HepG2 (cell line): ENCODE data around the gene LIME1. TPM values are rescaled to one million over a fixed set of nuclear protein-coding genes. Genes with fewer than 3 reads are reported as not detected.

Experiments
- AGO2 ChIP-seq: fragments of 200-400 bp; formaldehyde crosslinking; optimal IDR thresholded peaks from 2 replicates; pipeline ENCODE3; 2017; ENCODE audit warnings: mild to moderate bottlenecking, low read depth, low read length, moderate library complexity
- AKNA ChIP-seq: sonication (generic); formaldehyde crosslinking; IDR thresholded peaks from 2 replicates; pipeline ENCODE4 v1.4.0; 2020; ENCODE audit warnings: missing genetic modification reagents, borderline replicate concordance
- ESRRA ChIP-seq: sonication (generic); formaldehyde crosslinking; IDR thresholded peaks from 2 replicates; pipeline ENCODE4 v1.5.1; 2020; ENCODE audit warnings: mild to moderate bottlenecking, low read depth, missing genetic modification reagents
- NRL ChIP-seq: sonication (generic); formaldehyde crosslinking; IDR thresholded peaks from 2 replicates; pipeline ENCODE4 v1.5.0; 2020; ENCODE audit warnings: missing genetic modification reagents, mild to moderate bottlenecking, moderate library complexity, borderline replicate concordance
- SALL1 ChIP-seq: sonication (generic); formaldehyde crosslinking; IDR thresholded peaks from 2 replicates; pipeline ENCODE4 v1.8.0; 2022; ENCODE audit warnings: mild to moderate bottlenecking, missing genetic modification reagents
- SIX1 ChIP-seq: sonication (generic); formaldehyde crosslinking; IDR thresholded peaks from 2 replicates; pipeline ENCODE4 v1.4.0; 2020; ENCODE audit warnings: missing genetic modification reagents, borderline replicate concordance
- ZNF597 ChIP-seq: sonication (generic); formaldehyde crosslinking; IDR thresholded peaks from 2 replicates; pipeline ENCODE4 v1.5.0; 2020; ENCODE audit warnings: missing genetic modification reagents
- polyA plus RNA-seq, 8 experiments: library from polyadenylated mRNA; depleted of rRNA in 3 of 8; stranded (reverse) in 7 of 8; unstranded in 1 of 8; fragments of >200 nt; fragmentation: Illumina TruSeq in 4 of 8; extraction: Trizol in 4 of 8; gene quantifications; 2 replicates each; pipeline versions ENCODE4 v1.2.1 to v1.2.3, GENCODE V29; 2011 to 2016; ENCODE audit warnings: low read depth in 4 of 8, missing spikeins in 1 of 8, mixed read lengths in 1 of 8; ENCODE audit not compliant: insufficient read depth in 1 of 8
- total RNA-seq, 5 experiments: library from RNA; depleted of rRNA; stranded (reverse); fragments of >200 nt; fragmentation: Illumina TruSeq; extraction: Trizol; gene quantifications; 2 replicates each; pipeline ENCODE4 v1.2.3, GENCODE V29; 2016; ENCODE audit warnings: low read depth in 1 of 5
- TF ChIP-seq, protein P1 (sequence below): sonication (generic); formaldehyde crosslinking; IDR thresholded peaks from 2 replicates; pipeline ENCODE4 v1.4.0; 2020; ENCODE audit warnings: mild to moderate bottlenecking, missing genetic modification reagents
- TF ChIP-seq, protein P2 (sequence below): sonication (generic); formaldehyde crosslinking; IDR thresholded peaks from 2 replicates; pipeline ENCODE4 v1.4.0; 2020; ENCODE audit warnings: missing genetic modification reagents
- TF ChIP-seq, protein P3 (sequence below): sonication (generic); formaldehyde crosslinking; IDR thresholded peaks from 2 replicates; pipeline ENCODE4 v1.5.0; 2020; ENCODE audit warnings: mild to moderate bottlenecking, missing genetic modification reagents, borderline replicate concordance
- TF ChIP-seq, protein P4 (sequence below): sonication (generic); formaldehyde crosslinking; IDR thresholded peaks from 2 replicates; pipeline ENCODE4 v1.5.0; 2020; ENCODE audit warnings: missing genetic modification reagents

The LIME1 gene
- total and polyA plus RNA-seq, 2 of the 13 experiments (the other 11 are each of a cell fraction or from before 2014, with no cell fraction given): 13.0 to 61.5 TPM

DNA sequence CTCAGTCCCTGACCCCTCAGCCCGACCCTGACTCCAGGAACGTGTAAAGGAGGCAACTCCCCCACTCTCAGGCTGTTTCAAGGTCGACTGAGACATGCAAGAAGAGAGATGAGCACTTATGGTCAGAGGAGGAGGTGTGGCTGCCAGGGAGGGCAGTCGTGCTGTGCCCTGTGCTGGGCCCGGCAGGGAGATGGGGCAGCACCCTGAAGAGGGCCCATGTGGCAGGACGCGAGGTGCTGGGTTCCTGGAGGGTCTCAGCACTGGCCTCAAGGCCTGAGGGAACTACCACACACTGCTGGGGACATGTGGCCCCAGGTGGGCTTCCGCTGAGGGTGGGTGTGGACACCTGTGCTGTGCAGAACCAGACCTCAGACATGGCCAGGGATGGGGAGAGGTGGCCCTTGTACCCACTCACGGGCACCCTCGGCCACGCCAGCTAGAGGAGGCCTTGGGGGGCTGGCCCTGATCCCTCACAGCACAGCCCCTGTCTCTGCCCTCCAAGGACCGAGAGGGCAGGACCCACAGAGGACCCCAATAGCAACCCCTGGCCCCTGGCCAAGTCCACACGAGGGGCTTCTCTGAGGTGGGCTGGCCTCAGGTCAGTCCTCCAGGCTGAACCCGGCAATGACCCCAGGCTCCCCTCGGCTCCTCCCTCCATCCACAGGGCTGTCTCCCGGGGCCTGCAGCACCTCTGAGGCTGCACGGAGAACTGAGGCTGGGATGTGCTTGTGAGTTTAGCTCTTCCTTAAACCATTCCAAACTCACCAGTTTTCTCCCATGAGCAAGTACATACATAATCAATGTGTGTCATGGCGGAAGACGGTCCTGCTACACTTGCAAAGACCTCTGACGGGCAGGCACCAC lies 11.8 kb downstream of the LIME1 start (continued):
- TF ChIP-seq AKNA (CRISPR knock-in tag) (no peak), ESRRA (no peak), SIX1 (CRISPR knock-in tag) (no peak), AGO2 (no peak), NRL (CRISPR knock-in tag) (peak; percentile 28; the same call in 1 of the 2 replicates), ZNF597 (CRISPR knock-in tag) (no peak), SALL1 (CRISPR knock-in tag) (no peak)
- TF ChIP-seq, protein P1, sequence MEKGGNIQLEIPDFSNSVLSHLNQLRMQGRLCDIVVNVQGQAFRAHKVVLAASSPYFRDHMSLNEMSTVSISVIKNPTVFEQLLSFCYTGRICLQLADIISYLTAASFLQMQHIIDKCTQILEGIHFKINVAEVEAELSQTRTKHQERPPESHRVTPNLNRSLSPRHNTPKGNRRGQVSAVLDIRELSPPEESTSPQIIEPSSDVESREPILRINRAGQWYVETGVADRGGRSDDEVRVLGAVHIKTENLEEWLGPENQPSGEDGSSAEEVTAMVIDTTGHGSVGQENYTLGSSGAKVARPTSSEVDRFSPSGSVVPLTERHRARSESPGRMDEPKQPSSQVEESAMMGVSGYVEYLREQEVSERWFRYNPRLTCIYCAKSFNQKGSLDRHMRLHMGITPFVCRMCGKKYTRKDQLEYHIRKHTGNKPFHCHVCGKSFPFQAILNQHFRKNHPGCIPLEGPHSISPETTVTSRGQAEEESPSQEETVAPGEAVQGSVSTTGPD (CRISPR knock-in tag): no peak
- TF ChIP-seq, protein P2, sequence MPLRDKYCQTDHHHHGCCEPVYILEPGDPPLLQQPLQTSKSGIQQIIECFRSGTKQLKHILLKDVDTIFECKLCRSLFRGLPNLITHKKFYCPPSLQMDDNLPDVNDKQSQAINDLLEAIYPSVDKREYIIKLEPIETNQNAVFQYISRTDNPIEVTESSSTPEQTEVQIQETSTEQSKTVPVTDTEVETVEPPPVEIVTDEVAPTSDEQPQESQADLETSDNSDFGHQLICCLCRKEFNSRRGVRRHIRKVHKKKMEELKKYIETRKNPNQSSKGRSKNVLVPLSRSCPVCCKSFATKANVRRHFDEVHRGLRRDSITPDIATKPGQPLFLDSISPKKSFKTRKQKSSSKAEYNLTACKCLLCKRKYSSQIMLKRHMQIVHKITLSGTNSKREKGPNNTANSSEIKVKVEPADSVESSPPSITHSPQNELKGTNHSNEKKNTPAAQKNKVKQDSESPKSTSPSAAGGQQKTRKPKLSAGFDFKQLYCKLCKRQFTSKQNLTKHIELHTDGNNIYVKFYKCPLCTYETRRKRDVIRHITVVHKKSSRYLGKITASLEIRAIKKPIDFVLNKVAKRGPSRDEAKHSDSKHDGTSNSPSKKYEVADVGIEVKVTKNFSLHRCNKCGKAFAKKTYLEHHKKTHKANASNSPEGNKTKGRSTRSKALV (CRISPR knock-in tag): no peak
- TF ChIP-seq, protein P3, sequence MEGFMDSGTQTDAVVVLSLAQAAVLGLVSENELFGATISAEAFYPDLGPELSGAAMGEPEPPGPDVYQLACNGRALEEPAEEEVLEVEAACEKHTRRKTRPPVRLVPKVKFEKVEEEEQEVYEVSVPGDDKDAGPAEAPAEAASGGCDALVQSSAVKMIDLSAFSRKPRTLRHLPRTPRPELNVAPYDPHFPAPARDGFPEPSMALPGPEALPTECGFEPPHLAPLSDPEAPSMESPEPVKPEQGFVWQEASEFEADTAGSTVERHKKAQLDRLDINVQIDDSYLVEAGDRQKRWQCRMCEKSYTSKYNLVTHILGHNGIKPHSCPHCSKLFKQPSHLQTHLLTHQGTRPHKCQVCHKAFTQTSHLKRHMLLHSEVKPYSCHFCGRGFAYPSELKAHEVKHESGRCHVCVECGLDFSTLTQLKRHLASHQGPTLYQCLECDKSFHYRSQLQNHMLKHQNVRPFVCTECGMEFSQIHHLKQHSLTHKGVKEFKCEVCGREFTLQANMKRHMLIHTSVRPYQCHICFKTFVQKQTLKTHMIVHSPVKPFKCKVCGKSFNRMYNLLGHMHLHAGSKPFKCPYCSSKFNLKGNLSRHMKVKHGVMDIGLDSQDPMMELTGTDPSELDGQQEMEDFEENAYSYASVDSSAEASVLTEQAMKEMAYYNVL: no peak
- TF ChIP-seq, protein P4, sequence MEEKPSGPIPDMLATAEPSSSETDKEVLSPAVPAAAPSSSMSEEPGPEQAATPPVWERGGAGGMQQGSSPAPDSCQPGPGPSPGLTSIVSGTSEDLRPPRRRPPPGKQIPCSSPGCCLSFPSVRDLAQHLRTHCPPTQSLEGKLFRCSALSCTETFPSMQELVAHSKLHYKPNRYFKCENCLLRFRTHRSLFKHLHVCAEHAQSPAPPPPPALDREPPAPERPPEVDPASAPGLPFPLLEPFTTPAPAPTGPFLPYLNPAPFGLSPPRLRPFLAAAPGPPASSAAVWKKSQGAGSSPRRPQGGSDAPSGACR (CRISPR knock-in tag): no peak
